HG03280 (cell line): ENCODE data around the gene TBC1D10B.

Experiments used
- ATAC-seq: cut with Tn5 transposase; IDR thresholded peaks from one replicate; pipeline ENCODE4 v1.9.1; 2021; ENCODE audit warnings: mild to moderate bottlenecking, moderate library complexity; ENCODE audit not compliant: unreplicated experiment

TBC1D10B gene, protein sequence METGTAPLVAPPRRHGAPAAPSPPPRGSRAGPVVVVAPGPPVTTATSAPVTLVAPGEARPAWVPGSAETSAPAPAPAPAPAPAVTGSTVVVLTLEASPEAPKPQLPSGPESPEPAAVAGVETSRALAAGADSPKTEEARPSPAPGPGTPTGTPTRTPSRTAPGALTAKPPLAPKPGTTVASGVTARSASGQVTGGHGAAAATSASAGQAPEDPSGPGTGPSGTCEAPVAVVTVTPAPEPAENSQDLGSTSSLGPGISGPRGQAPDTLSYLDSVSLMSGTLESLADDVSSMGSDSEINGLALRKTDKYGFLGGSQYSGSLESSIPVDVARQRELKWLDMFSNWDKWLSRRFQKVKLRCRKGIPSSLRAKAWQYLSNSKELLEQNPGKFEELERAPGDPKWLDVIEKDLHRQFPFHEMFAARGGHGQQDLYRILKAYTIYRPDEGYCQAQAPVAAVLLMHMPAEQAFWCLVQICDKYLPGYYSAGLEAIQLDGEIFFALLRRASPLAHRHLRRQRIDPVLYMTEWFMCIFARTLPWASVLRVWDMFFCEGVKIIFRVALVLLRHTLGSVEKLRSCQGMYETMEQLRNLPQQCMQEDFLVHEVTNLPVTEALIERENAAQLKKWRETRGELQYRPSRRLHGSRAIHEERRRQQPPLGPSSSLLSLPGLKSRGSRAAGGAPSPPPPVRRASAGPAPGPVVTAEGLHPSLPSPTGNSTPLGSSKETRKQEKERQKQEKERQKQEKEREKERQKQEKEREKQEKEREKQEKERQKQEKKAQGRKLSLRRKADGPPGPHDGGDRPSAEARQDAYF

DNA sequence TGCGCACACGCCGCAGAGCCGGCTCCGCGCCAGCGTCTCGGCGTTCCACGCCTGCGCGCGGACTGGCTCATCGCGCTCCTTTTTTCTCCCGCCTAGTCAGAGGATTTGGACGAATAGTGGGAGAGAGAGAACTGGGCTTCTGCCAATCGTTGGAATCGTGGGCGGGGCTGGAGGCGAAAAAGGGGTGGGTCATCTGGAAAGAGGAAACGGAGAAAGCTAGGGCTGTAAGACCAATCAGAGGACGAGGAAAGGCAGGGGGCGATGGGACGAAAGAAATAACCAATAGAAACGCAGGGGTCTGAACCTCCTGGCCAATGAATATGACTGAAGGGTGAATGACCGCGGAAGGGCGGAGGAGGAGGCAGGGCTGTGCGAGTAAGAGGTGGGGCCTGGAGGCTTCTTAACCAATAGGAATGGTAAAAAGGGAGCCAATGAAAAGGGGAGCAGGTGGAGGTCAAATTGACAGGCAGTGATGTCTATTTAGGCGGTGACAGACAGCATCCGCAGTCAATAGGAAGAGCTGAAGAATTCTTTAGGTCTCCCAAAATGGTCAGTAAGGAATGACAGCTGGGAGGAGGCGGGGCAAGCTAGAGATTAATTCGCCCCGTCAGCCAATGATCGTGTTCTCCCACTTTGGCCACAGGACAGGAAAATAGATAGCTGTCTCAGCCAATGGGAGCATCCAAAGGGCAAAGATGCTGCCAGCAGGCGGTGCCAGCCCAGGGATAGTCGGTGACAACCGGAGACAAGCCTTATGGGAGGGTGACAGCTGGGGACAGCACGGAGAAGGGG lies at the start of gene TBC1D10B:
Gene TBC1D10B, minus strand, starts transcription at position 39 of the 792 bp plus-strand sequence. CDS start 311 bp downstream, outside the sequence.
- peak; percentile 80 for ATAC-seq

DNA sequence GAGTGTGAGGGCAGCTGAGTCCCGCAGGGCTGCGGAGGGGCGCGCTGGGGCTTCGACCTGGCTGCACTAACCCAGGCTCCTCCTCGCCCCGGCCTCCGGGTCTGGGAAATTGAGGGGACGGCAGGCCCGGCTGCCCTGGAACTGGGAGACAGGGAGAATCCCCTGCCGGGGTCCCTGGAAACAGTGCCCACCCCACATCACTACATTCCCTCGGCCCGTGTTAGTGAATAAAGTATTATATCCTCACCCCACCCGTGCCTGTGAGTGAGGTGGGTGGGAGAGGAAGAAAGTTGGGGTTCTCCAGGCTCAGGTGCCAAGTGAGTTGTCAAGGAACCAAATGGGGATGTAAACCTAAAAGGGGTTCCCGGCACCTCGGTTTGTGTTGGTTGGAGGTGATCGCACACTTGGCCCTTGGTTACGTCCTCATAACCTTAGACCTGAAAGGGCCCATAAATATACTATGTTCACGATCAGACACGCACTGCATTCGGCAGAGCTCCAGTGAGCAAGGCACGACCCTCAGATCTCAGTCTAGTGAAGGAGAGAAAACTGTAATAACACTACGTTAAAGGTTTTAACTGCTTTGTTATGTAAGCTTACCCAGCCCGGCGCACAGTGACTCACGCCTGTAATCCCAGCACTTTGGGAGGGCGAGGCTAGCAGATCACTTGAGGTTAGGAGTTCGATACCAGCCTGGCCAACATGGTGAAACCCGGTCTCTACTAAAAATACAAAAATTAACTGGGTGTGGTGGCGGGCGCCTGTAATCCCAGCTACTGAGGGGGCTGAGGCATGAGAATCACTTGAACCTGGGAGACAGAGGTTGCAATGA lies 48.3 kb upstream of the TBC1D10B start:
- ATAC-seq = no peak

DNA sequence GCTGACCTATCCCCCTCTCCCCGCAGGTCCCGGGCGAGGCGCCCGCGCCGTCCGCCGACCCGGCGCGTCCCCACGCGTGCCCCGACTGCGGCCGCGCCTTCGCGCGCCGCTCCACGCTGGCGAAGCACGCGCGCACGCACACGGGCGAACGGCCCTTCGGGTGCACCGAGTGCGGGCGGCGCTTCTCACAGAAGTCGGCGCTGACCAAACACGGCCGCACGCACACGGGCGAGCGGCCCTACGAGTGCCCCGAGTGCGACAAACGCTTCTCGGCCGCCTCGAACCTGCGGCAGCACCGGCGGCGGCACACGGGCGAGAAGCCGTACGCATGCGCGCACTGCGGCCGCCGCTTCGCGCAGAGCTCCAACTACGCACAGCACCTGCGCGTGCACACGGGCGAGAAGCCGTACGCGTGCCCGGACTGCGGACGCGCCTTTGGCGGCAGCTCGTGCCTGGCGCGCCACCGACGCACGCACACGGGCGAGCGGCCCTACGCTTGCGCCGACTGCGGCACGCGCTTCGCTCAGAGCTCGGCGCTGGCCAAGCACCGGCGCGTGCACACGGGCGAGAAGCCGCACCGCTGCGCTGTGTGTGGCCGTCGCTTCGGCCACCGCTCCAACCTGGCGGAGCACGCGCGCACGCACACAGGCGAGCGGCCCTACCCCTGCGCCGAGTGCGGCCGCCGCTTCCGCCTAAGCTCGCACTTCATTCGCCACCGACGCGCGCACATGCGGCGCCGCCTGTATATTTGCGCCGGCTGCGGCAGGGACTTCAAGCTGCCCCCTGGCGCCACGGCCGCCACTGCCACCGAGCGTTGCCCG lies 47.4 kb upstream of the TBC1D10B start:
- ATAC-seq = peak; percentile 81

DNA sequence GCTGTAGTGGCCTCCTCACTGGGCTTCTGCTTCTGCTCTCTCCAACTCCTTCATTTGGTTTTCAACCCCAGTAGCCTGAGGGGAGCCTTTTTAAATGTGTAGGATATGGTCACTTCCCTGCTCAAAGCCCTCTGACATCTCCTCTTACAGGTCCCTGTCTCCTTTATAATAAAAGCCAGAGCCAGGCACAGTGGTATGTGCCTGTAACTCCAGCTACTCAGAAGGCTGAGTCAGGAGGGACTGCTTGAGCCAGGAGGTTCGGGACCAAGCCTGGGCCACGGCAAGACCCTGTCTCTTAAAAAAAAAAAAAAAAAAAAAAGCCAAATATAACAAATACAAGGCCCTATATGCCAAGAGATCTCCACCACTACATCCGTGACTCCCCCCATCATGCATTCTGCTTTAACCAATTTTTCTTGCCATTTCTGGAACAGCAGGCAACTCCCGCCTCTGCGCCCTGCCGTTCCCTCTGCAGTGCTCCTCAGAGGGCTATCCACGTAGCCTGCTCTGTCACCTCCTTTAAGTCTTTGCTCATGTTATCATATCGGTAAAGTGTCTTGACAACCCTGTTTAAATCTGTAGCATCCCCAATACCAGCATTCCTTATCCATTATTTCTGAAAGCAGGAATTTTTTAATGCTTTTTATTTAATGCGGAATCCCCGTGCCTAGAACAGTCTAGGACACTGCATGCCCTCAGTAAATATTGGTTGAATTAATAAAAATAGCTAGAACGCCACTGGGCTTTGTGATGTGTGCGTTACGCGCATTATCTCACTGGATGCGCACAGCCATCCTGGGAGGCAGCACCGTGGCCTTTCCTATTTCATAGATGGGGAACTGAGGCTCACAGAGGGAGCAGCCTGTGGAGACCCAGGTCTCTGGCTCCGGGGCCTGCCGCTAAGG lies 46.6 kb upstream of the TBC1D10B start:
- peak; percentile 14 for ATAC-seq

DNA sequence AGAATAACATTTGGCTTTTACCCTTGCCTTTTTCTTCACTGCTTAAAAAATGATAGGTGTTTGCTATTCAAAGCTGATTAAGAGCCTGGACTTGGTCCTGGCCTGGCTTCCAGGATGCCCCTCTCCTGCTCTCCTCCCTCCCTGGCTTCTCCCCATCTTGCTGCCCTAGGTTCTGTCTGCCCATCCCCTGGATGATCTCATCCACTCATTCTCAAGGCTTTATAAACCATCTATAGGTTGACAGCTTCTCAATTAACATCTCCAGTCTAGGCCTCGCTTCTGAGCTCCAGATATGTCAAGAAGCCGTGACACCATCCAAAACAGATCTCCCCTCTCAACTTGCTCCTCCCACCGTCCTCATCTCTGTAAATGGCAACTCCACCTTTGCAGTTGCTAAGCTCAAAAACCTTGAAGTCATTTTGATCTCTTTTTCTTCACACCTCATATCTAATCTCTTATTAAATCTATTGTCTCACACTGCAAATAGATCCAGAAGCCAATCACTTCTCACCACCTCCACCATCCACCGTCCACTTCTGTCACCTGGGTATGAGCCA lies 45.8 kb upstream of the TBC1D10B start:
- no peak for ATAC-seq

DNA sequence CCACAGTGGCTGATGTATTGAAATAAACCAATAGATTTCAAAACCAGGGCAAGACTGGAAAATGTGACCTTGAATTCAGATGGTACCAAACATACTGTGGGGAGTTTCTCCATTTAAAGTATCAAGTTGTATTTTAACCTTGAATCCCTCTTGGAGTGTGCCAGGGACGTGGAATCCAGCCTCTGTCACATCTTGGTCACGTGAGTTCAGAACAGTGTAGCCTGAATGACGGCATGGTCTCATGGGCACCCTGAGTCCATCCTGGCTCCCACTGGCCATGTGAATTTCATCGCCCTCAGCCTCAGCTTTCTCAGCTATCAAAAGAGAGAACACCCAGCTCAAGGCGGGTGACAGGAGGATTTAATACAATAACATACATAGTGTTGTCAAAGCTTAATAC lies 43.9 kb upstream of the TBC1D10B start:
- no peak for ATAC-seq

DNA sequence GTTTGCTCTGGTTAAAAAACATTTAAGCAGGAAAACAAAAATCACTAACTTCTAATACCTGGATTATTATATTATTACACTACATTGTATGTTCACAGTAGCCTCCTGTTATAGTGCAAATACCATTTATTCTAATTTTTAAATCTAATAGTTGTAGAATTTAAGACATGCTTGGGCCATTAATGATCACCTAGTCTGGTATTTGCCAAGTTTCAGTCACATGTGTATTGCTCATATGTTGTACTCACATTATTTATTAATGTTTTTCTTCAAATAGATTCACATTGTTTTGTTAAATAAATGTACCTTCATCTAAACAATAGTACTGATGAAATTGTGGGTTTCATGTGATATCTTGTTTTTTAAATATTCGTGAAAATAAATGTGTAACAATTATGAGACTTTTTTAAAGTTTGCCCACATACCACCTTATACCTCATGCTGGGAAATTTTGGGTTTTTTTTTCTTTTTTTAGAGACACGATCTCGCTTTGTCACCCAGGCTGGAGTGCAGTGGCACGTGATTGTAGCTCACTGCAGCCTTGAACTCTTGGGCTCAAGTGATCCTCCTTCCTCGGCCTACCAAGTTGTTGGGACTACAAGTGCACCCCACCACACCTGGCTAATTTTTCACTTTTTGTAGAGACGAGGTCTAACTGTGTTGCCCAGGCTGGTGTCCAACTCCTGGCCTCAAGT lies 43.0 kb upstream of the TBC1D10B start:
- ATAC-seq = no peak

DNA sequence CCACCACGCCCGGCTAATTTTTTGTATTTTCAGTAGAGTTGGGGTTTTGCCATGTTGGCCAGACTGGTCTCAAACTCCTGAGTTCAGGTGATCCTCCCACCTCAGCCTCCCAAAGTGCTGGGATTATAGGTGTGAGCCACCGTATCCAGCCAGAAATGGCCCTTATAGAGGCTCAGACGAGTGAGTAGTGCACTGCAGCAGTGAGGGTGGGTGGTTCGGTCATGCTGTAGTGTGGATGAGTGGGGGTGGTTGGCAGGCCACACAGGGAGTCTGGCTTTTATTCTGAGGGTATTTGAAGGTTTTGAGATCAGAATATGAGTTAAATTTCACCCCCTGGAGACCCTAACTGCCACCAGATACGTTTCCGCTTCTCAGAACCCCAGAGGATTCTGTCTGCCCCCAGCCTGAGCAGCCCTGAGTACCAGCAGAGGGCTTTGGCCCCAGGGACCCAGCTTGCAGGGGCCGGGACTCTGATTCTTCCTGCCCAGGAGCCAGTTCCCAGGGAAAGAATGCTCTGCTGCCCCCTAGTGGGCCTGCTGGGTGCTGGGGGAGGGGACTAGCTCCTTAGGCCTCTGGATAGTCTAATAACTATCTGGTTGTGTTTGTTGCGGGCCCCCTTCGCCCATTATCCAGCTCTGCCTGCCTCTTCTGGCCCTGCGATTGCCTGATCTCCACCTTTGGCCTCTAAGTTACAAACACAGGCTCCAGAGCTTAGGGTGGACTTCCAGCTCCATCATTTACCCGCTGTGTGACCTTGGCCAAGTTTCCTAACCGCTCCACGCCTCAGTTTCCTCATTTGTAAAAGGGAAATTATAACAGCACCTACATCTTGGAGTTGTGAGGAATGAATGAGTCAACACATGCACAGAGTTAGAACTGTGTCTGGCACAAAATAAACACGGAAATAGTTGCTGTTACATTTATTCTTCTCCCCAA lies 39.1 kb upstream of the TBC1D10B start:
- ATAC-seq = peak; percentile 41

DNA sequence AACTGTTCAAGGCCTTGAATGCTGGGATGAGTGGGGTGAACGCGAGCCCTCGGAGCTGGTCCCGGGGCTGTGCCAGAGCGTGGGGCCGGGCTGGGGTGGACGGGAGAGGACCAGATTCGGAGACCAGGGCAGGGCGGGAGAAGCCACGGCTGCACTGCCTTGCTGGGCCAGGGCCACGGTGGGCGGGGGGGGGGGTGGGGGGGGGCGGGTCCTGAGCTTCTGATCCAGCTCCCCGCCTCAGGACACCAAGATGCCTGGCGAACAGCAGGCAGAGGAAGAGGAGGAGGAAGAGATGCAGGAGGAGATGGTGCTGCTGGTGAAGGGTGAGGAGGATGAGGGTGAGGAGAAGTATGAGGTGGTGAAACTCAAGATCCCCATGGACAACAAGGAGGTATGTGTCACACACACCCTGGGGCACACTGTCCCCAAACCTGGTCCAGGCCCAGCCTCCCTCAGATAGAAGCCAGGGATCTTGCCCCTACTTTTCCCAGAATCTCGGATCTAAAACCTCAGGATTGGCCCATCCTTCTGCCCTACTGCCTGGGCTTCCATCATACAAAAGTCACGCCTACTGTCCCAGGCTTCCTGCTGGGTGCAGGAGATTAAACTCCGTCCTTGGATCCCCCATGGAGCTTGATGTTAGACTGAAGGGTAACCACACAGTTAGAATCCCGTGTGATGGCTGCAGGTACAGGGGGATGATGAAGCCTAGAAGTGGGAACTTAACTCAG lies 37.7 kb upstream of the TBC1D10B start:
- ATAC-seq = no peak

DNA sequence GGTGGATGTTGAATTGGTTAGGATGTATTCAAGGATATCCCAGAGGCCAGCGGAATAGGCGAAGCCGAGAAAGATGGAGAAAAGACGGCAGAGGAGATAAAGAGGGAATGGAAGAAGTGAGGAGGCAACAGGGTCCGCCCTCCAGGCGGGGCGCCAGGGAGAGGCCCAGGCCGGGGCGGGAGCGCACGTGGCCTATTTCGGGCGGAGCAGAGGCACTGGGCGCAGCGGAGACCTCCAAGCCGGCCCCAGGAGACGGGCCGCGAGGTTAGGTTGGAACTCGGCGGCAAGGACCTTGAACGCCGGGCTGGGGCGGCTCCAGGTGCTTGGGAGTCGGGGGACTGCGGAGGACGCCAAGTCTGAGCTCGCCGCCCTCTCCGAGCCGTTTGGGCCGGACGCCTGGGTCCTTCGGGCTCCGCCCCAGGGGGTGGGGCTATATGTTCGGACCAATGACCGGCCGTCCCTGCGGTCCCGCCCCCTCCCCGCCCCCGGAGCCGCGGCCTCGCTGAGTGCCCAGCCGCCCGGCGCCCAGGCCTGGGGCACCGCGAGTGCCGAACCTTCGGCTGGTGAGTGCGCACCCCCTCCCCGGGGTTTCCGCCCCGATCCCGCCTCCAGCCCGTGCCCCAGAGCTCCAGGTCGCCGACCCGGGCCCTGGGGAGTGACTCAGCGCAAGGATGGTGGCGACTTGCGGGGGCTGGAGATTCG lies 37.0 kb upstream of the TBC1D10B start, which contains the start of gene ZNF771:
Gene ZNF771, plus strand, starts transcription at position 505 of the 702 bp plus-strand sequence. CDS start 448 bp downstream, outside the sequence.
- peak; percentile 79 for ATAC-seq

DNA sequence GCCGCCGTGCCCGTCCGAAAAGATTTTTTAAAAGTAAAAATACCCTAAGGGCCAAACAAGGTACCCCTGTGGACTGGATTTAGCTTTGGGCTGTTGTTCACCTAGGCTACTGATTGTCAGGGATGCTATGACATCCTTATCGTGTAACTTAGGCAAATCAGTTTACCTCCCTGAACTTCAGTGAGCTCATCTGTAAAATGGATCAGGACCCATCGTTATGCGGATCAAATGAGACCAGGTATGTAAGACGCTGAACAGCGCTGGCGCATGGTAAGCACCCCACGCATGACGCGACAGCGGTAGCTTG lies 36.5 kb upstream of the TBC1D10B start:
- ATAC-seq = no peak

DNA sequence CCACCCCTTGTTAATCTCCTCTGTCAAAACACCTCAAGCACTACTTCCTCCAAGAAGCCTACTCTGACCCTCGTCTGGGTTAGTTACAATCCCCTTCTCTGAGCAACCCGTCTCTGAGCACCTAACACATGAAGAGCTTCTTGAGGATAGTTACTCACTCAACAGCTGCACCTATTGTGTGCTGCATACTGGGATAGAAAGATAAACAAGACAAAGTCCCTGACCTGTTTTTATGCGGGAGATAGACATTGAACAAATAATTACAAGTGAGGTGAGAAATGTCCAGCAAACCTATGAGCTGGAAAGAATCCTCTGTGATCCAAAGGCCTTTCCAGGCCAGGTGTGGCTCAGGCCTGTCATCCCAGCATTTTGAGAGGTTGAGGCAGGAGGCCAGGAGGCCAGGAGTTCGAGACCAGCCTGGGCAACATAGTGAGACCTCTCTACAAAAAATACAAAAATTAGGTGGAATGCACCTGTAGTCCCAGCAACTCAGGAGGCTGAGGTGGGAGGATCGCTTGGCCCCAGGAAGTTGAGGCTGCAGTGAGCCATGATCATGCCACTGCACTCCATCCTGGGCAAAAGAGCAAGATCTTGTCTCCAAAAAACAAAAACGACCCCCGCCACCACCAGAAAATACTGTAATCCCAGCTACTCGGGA lies 31.6 kb upstream of the TBC1D10B start:
- ATAC-seq = no peak

DNA sequence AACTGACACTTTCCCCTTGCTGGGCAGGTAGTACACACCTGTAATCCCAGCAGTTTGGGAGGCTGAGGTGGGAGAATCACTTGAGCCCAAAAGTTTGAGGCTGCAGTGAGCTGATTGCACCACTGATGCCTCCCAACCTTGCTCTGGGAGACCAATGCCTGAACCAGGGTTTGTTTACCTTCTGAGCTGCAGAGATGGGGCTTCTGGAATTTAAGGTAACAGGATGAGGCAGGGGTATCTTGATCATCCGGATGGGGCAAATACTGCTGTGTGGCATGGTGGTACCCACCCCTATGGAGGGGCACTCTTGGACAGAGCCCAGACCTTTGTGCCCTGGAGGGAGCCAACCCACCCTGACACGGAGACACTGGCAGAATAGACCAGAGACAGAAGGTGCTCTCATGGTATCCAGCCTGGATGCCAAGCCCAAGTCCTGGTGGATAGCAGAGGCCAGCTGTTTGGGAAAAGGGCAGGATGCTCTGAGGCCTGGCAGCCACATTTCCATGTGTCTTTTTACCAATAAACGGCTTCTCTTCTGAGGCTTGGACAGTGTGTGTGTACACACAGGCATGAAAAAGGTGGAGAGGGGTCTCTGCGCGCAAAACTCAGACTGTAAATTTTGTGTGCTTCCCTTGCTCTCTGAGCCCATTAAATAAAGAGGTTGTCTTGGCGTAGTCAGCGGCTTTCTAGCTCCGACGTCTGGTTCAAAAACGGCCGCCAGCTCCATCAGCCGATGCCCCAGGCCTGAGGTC lies 29.3 kb upstream of the TBC1D10B start:
- ATAC-seq = no peak
